IPS-15b (cell line): Measurements from ENCODE around the gene TBC1D2B.
"Not testable (repeated sequence)": the region's sequence is repeated elsewhere in the genome, so short reads cannot be mapped to it uniquely, and the experiment has no call there.

Source experiments
- H3K27me3 ChIP-seq: one replicate; pipeline ENCODE4 v1.6.1; 2013; ENCODE audit warnings: low read length; ENCODE audit not compliant: control insufficient read depth, insufficient read depth
- H3K36me3 ChIP-seq: one replicate; pipeline ENCODE4 v1.6.1; 2013; ENCODE audit warnings: low read length; ENCODE audit not compliant: control insufficient read depth, insufficient read depth
- H3K4me1 ChIP-seq: one replicate; pipeline ENCODE4 v1.6.1; 2013; ENCODE audit warnings: mild to moderate bottlenecking, low read length; ENCODE audit not compliant: control insufficient read depth, insufficient read depth
- H3K4me3 ChIP-seq: one replicate; pipeline ENCODE4 v1.5.1; 2013; ENCODE audit warnings: low read depth, low read length
- H3K9ac ChIP-seq: one replicate; pipeline ENCODE4 v1.6.1; 2013; ENCODE audit warnings: low read depth, mild to moderate bottlenecking, low read length
- H3K9me3 ChIP-seq: one replicate; pipeline ENCODE4 v1.6.1; 2013; ENCODE audit warnings: mild to moderate bottlenecking, low read length; ENCODE audit not compliant: control insufficient read depth, insufficient read depth

The TBC1D2B gene

GRCh38 chr15:77976760-77977525, 100.6 kb downstream of the TBC1D2B start:
- not testable (repeated sequence) for H3K27me3 ChIP-seq

GRCh38 chr15:77976095-77976450, 101.4 kb downstream of the TBC1D2B start:
- not testable (repeated sequence) for H3K27me3 ChIP-seq, H3K4me3 ChIP-seq, H3K9ac ChIP-seq, H3K4me1 ChIP-seq, H3K9me3 ChIP-seq, H3K36me3 ChIP-seq

More at GRCh38 chr15:77976760-77977525, 100.6 kb downstream of the TBC1D2B start:
- H3K4me1 ChIP-seq, H3K9me3 ChIP-seq, H3K4me3 ChIP-seq, H3K36me3 ChIP-seq, H3K9ac ChIP-seq: not testable (repeated sequence)

DNA sequence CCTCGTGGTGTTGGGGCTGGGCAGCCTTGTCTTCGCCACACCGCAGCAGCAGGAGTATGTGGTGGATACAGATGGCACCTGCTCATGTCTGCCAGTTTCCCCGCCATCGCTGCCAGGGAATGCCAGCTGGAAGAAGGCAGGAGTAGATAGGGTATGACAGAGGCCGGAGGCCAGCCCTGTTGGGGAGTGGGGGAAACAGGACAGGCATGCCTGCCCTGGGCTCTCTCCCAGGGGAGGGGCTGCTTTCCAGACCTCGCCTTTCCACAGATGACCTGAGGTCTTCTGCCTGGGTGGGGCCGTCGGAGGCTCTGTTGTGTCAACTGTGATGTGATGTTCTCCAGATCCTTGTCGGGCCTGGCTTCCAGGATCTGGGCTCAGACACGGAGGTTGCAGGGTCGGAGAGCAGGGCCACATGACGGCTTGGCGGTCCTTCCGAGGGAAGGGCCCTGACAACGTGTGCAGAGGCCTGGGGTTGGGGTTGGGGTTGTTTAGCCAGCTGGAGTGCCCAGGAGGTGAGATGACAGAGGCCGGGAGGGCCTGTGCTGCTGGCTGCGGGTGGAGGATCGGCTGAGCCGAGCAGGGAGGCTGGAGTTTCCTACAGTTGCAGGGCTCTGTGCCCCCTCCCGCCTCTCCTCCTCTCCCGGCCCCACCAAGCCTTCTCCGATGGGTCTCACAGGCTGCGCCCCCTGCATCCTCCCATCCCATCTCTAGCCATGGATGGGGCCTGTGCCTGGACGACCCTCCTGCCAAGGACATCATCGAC, 102.0 kb downstream of the TBC1D2B start:
- Histone ChIP-seq H3K4me1 (no peaks in the 10 kb centered on the region), H3K9ac (no peak overlapping the region)

GRCh38 chr15:77974416-77975331, 102.8 kb downstream of the TBC1D2B start:
- H3K36me3 ChIP-seq = no peaks in the 10 kb centered on the region
- no peaks in the 10 kb centered on the region for H3K27me3 ChIP-seq
- H3K4me1 ChIP-seq = no peaks in the 10 kb centered on the region
- H3K9me3 ChIP-seq = no peaks in the 10 kb centered on the region
- no peak overlapping the region for H3K4me3 ChIP-seq
- H3K9ac ChIP-seq = no peak overlapping the region

More for the DNA sequence above, 102.0 kb downstream of the TBC1D2B start:
- Histone ChIP-seq H3K9me3 (no peaks in the 10 kb centered on the region), H3K36me3 (no peaks in the 10 kb centered on the region), H3K4me3 (no peak overlapping the region), H3K27me3 (no peaks in the 10 kb centered on the region)

DNA sequence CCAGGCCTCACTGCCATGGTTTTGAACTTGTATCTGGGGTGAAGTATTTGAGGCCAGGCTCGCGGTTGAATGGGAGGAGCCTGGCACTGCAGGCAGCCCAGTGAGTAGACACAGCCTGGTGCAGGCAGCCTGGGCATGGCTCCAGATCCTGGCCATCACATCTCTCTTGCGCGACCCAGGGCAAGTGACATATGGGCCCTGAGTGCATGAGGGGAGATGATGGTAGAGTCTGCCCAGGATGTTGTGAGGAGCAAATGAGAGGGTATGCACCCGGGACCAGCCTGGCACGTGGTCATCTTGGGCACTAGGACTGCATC, 103.5 kb downstream of the TBC1D2B start:
- no peaks in the 10 kb centered on the region for H3K9me3 ChIP-seq
- no peaks in the 10 kb centered on the region for H3K36me3 ChIP-seq
- no peak overlapping the region for H3K9ac ChIP-seq
- H3K4me3 ChIP-seq = no peak overlapping the region
- no peaks in the 10 kb centered on the region for H3K27me3 ChIP-seq
- no peaks in the 10 kb centered on the region for H3K4me1 ChIP-seq

DNA sequence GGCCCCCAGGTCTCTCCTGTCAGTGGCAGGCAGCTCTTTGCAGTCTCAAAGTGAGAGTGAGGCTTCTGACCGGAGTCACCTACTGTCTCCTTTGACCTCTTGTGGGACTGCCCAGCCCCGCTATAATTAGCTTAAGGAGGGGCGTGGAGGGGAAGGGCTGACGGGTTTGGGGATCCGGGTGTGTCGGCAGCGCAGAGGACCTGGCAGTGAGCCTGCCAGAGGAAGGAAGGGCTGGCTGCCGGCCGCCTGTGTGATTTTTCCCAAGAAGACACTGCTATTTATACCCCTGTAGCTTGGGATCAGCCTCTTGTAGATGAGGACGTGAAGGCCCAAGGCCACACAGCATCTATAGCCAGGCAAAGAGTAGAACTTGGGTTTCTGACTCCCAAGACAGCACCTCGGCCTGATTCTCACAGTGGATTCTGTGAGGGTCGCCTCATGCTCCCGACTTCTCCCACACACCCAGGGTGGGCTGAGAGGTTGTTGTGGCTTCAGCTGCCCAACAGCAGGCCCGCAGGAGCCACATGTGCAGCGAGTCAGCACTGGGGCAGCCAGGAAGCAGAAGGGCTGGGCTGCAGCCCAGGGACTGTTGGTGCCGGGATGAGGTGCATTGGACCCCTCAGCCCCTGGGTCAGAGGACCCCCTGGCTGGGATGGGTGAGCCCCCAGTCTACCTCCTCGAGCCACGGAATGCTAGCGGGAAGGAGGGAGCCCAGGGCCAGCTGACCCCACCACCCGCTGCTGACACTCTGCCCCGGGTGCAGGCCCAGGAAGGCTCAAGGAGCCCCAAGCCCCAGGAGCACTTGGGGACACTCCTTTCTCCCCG, 104.0 kb downstream of the TBC1D2B start:
- not testable (repeated sequence) for H3K27me3 ChIP-seq, H3K9me3 ChIP-seq, H3K36me3 ChIP-seq, H3K4me3 ChIP-seq, H3K4me1 ChIP-seq, H3K9ac ChIP-seq

- not testable (repeated sequence) for H3K9ac ChIP-seq, H3K27me3 ChIP-seq, H3K4me3 ChIP-seq, H3K4me1 ChIP-seq, H3K36me3 ChIP-seq, H3K9me3 ChIP-seq
These were observed 104.8 kb downstream of the TBC1D2B start for GRCh38 chr15:77972706-77973105.

DNA sequence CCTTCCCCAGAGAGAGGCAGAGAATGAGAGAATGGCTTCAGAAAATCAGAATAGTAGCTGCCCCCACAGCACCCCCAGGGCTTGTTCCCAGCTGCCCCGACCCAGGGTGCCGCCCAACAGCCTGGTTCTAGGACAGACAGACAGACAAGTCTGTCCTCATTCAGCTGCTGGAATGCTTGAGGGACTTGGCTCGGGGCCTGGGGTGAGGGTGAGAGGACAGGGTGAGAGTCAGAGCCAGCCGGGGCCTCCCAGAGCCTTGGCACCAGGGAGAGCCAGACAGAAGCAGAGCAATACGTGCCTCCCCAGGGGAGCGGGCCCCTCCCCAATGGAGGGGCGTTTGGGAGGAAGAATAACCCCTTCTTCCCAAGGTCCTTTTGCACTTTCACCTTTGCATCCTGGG, 105.6 kb downstream of the TBC1D2B start:
- not testable (repeated sequence) for H3K9ac ChIP-seq, H3K36me3 ChIP-seq, H3K4me1 ChIP-seq, H3K27me3 ChIP-seq, H3K9me3 ChIP-seq, H3K4me3 ChIP-seq

DNA sequence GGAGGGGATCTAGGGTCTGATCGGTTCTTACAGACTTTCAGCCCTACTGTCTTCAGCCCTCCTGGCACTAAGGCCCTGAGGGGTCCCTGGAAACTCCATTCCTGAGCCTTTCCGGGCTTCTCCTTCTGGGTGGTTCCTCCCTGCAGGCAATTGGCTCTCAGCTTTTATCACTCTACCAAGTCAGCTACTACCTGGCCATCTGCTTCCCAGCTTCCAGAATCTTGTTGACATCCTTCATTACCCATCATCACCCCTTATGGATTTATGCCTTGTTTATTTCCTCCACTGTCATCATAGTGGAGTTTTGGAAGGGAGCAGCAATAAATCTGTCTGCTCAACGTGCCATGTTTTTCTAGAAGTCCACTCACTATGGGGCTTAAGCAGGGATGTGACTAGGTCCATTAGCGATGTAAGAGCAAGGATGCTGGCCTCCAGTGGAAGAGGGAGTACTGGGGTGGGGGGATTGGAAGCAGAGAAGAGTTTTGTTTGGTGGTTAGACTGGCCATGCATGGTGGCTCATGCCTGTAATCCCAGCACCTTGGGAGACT, 106.6 kb downstream of the TBC1D2B start:
- H3K4me3 ChIP-seq, H3K9ac ChIP-seq, H3K9me3 ChIP-seq, H3K36me3 ChIP-seq, H3K4me1 ChIP-seq, H3K27me3 ChIP-seq: not testable (repeated sequence)

- Histone ChIP-seq H3K27me3 (no peaks in the 10 kb centered on the region), H3K4me3 (no peak overlapping the region), H3K9me3 (no peaks in the 10 kb centered on the region), H3K9ac (no peak overlapping the region), H3K36me3 (no peaks in the 10 kb centered on the region), H3K4me1 (no peaks in the 10 kb centered on the region)
These were observed 108.5 kb downstream of the TBC1D2B start for GRCh38 chr15:77969055-77969454.

- Histone ChIP-seq H3K4me1 (no peaks in the 10 kb centered on the region), H3K9me3 (no peaks in the 10 kb centered on the region), H3K36me3 (no peaks in the 10 kb centered on the region), H3K27me3 (no peaks in the 10 kb centered on the region), H3K9ac (no peak overlapping the region), H3K4me3 (no peak overlapping the region)
These were observed 109.7 kb downstream of the TBC1D2B start for GRCh38 chr15:77967798-77968197.
